ENCODE data around the gene TRIM62.

The TRIM62 gene

DNA sequence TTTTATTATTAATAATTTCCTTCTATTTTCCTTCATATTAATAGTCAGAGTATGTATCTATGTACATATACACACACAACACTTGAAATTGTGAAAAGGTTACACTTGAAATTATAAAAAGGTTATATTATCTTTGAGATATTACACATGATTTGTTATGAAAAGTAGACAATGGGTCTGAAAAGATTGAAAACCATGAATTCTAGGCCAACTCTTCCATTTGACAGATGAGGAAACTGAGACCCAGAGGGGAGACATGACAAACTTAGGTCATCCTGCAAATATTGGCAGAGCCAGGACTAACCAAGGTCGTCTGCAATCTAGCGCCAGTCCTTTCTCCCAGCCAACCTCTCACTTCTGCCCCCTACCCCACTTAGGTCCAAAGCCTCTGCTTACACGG is 33.2 kb downstream of the TRIM62 start:
- H3K27ac ChIP-seq = peak overlapping the region; percentile 66; the same call in 1 of the 2 replicates
- TF ChIP-seq, protein P1, sequence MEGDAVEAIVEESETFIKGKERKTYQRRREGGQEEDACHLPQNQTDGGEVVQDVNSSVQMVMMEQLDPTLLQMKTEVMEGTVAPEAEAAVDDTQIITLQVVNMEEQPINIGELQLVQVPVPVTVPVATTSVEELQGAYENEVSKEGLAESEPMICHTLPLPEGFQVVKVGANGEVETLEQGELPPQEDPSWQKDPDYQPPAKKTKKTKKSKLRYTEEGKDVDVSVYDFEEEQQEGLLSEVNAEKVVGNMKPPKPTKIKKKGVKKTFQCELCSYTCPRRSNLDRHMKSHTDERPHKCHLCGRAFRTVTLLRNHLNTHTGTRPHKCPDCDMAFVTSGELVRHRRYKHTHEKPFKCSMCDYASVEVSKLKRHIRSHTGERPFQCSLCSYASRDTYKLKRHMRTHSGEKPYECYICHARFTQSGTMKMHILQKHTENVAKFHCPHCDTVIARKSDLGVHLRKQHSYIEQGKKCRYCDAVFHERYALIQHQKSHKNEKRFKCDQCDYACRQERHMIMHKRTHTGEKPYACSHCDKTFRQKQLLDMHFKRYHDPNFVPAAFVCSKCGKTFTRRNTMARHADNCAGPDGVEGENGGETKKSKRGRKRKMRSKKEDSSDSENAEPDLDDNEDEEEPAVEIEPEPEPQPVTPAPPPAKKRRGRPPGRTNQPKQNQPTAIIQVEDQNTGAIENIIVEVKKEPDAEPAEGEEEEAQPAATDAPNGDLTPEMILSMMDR (IDR thresholded peaks at IDR 0.05) = no peak
- no peak for TF ChIP-seq ZFX (IDR thresholded peaks at IDR 0.05; ENCODE audit: borderline replicate concordance)

GRCh38 chr1:33147997-33148314 is 33.9 kb downstream of the TRIM62 start:
- TF ChIP-seq, protein P1 (IDR thresholded peaks at IDR 0.05) = peak; percentile 53
- TF ChIP-seq ZFX (IDR thresholded peaks at IDR 0.05; ENCODE audit: borderline replicate concordance) = no peak
- H3K27ac ChIP-seq = no peak overlapping the region

- no peak overlapping the region for H3K27ac ChIP-seq
- no peak for TF ChIP-seq ZFX (IDR thresholded peaks at IDR 0.05; ENCODE audit: borderline replicate concordance)
- TF ChIP-seq, protein P1 (IDR thresholded peaks at IDR 0.05) = no peak
Measured at GRCh38 chr1:33147275-33147996, 34.4 kb downstream of the TRIM62 start.

- TF ChIP-seq, protein P1 (IDR thresholded peaks at IDR 0.05) = no peak
- no peak for TF ChIP-seq ZFX (IDR thresholded peaks at IDR 0.05; ENCODE audit: borderline replicate concordance)
- no peak overlapping the region for H3K27ac ChIP-seq
Measured at GRCh38 chr1:33146003-33146402, 35.8 kb downstream of the TRIM62 start.

GRCh38 chr1:33143698-33144097 is 38.1 kb downstream of the TRIM62 start:
- no peak overlapping the region for H3K27ac ChIP-seq
- no peak for TF ChIP-seq ZFX (IDR thresholded peaks at IDR 0.05; ENCODE audit: borderline replicate concordance)
- TF ChIP-seq, protein P1 (IDR thresholded peaks at IDR 0.05) = no peak

DNA sequence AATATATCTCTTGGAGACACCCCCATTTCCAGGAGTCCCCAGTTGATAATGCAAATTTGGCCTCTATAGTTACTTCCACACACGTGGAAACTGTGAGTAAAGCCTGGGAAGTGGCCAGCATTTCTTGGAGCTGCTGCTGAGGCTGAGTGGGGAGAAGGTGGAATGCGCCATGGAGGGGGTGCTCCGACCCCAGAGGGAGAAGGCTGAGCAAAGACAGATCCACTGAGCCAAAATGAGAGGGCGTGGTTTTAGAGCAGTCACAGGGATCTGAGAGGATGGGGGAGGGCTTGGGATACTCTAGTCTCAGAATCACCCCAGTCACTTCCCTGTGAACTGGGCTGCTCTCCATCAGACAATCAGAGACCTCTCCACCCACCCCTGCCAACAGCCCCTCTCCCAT is 38.7 kb downstream of the TRIM62 start:
- H3K27ac ChIP-seq = no peak overlapping the region

GRCh38 chr1:33142483-33143064 is 39.3 kb downstream of the TRIM62 start:
- TF ChIP-seq, protein P1 (IDR thresholded peaks at IDR 0.05) = no peak
- no peak for TF ChIP-seq ZFX (IDR thresholded peaks at IDR 0.05; ENCODE audit: borderline replicate concordance)
- no peak overlapping the region for H3K27ac ChIP-seq

More for the DNA sequence above, 38.7 kb downstream of the TRIM62 start:
- TF ChIP-seq, protein P1 (IDR thresholded peaks at IDR 0.05) = no peak
- no peak for TF ChIP-seq ZFX (IDR thresholded peaks at IDR 0.05; ENCODE audit: borderline replicate concordance)
